Skeletal muscle tissue (tissue), 4 donors: ENCODE measurements around the gene CDH20. TPM values are rescaled to one million over a fixed set of nuclear protein-coding genes. Genes with fewer than 3 reads are reported as not detected.

Experiments
- H3K27ac ChIP-seq: one replicate; pipeline ENCODE4 v1.7.0; 2013; ENCODE audit warnings: mild to moderate bottlenecking, low read depth, low read length, inconsistent platforms
- H3K27me3 ChIP-seq, 3 donors: one replicate each; pipeline ENCODE4 v1.7.0; 2013; ENCODE audit warnings: low read length in 3 of 3; ENCODE audit not compliant: control insufficient read depth in 3 of 3, insufficient read depth in 3 of 3
- H3K36me3 ChIP-seq, 3 donors: one replicate each; pipeline ENCODE4 v1.7.0; 2013; ENCODE audit warnings: low read length in 3 of 3; ENCODE audit not compliant: control insufficient read depth in 3 of 3, insufficient read depth in 3 of 3
- H3K4me1 ChIP-seq, 3 donors: one replicate each; pipeline ENCODE4 v1.7.0; 2013; ENCODE audit warnings: low read length in 3 of 3, mild to moderate bottlenecking in 3 of 3; ENCODE audit not compliant: control insufficient read depth in 3 of 3, insufficient read depth in 3 of 3
- H3K4me3 ChIP-seq, 3 donors: one replicate each; pipeline ENCODE4 v1.7.0; 2013; ENCODE audit warnings: low read length in 3 of 3
- H3K9ac ChIP-seq, 3 donors: one replicate each; pipeline ENCODE4 v1.7.0; 2013; ENCODE audit warnings: low read length in 3 of 3, mild to moderate bottlenecking in 3 of 3, moderate library complexity in 2 of 3, low read depth in 1 of 3
- H3K9me3 ChIP-seq, 3 donors: one replicate each; pipeline ENCODE4 v1.7.0; 2013; ENCODE audit warnings: low read length in 3 of 3; ENCODE audit not compliant: control insufficient read depth in 3 of 3
- total RNA-seq: library from RNA; depleted of rRNA; stranded (reverse); fragments of >200 nt; gene quantifications from one replicate; pipeline ENCODE4 v1.2.3, GENCODE V29; 2014
- donor health status: Osteomylitis.

Gene CDH20
- total RNA-seq, 1 donor from 2014 or later: 1.0 TPM

DNA sequence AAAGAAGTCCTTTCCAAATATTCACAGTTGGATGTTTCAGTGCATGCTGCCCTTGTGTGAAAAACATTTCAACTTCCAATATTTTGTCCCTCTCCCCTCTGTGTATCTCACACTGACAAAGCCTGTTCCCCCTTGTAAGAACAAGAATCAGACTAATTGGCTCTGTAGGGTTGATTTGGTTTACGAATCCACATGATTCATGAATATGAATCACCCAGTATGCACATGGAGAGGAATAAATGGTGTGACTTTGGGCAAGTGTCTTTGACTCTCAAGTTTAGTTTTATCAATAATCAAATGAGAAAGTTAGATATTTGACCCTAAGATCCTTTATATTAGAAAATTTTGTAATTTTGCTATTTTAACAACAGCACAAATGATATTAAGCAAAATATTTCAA lies 9.3 kb upstream of the CDH20 start:
- no peak overlapping the region for H3K27ac ChIP-seq
- H3K27me3 ChIP-seq: no peaks in the 10 kb centered on the region
- no peaks in the 10 kb centered on the region for H3K9me3 ChIP-seq
- H3K4me3 ChIP-seq: no peak overlapping the region
- H3K36me3 ChIP-seq: no peaks in the 10 kb centered on the region
- H3K4me1 ChIP-seq: no peaks in the 10 kb centered on the region
- no peak overlapping the region for H3K9ac ChIP-seq

DNA sequence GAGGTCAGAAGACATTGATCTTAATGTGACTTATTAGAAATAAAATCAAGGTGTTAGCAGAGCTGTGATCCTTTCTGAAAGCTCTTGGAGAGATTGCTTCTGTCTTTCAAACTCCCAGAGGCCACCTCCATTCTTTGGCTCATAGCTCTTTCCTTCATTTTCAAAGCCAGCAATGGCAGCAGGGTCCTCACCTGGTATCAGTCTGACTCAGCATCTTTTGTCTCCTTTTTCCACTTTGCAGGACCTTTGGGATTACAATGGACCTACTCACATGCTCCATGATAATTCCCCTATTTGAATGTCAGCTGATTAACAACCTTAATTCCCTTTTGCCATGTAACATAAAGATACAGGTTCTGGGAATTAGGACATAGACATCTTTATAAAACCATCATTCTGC lies 6.8 kb upstream of the CDH20 start:
- Histone ChIP-seq H3K4me1 (no peaks in the 10 kb centered on the region), H3K9me3 (no peaks in the 10 kb centered on the region), H3K9ac (no peak overlapping the region)

DNA sequence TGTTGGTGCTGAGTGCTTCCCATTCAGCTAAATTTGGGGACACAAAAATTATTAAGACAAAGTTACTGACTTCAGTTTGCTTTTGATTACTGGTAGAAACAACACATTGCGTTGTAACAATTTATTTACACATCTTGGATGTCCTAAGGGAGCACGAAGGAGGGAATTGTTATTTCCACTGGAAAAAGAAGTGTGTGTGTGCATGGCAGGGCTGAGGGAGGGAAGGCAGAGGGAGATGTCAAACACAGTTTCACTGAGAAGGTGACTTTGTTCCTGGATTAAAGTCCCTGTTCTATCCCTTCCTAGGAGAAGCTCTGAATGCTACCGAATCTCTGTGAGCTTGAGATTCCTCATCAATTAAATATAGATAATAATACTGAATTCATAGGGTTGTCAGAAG lies 3.8 kb upstream of the CDH20 start:
- Histone ChIP-seq H3K9ac (no peak overlapping the region), H3K27me3 (peaks cover 1 to 11% (median 8%) of the 10 kb centered on the region in 3 donors), H3K9me3 (no peaks in the 10 kb centered on the region), H3K4me1 (peaks cover 0 to 4% (median 3%) of the 10 kb centered on the region in 3 donors), H3K4me3 (no peak overlapping the region), H3K36me3 (no peaks in the 10 kb centered on the region), H3K27ac (no peak overlapping the region)

More for the DNA sequence above, 6.8 kb upstream of the CDH20 start:
- no peak overlapping the region for H3K27ac ChIP-seq
- no peaks in the 10 kb centered on the region for H3K27me3 ChIP-seq
- no peak overlapping the region for H3K4me3 ChIP-seq
- H3K36me3 ChIP-seq: no peaks in the 10 kb centered on the region

DNA sequence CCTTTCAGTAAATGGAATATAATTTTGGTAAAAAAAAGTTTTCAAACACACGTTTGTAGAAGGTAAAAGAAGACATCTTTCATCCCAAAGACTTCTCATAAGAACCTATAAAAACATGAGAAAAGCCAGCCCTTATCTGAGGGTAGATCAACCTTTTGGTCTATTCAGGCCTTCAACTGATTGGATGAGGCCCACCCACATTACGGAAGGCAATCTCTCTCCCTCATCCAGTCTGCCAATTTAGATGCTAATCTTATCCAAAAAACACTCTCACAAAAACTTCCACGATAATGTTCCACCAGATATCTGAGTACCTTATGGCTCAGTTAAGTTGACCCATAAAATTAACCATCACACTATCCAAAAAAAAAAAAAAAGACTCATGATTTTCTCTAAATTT lies 2.2 kb upstream of the CDH20 start:
- H3K9ac ChIP-seq: no peak overlapping the region
- H3K27me3 ChIP-seq: peaks cover 3 to 23% (median 15%) of the 10 kb centered on the region in 3 donors
- H3K4me1 ChIP-seq: peaks cover 0 to 4% (median 3%) of the 10 kb centered on the region in 3 donors
- no peak overlapping the region for H3K27ac ChIP-seq
- H3K4me3 ChIP-seq: no peak overlapping the region
- H3K36me3 ChIP-seq: no peaks in the 10 kb centered on the region
- H3K9me3 ChIP-seq: no peaks in the 10 kb centered on the region

DNA sequence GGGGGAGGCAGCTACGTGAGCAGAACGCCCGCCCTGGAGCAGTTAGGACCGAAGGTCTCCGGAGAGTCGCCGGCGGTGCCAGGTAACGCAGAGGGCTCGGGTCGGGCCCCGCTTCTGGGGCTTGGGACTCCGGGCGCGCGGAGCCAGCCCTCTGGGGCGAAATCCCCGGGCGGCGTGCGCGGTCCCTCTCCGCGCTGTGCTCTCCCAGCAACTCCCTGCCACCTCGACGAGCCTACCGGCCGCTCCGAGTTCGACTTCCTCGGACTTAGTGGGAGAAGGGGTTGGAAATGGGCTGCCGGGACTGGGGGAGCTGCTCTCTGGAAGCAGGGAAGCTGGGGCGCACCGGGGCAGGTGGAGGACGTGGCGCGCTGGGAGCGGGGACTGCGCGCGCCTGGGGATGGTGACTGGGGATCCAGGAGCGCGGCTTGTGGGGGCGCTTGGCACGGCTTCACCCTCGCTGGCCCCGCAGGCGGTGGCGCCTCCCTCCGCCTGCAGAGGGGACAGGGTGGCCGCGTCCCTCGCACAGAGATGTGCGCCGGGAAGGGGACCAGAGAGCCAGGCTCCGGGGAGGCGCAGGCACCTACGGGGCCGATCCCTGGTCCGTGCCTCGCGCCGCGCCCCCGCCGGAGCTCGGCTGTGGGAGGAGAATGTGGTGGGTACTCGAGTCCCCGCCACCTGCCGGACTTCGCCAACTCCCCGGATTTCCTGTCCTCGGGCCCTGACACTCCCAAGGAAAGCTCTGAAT lies 688 bp downstream of the CDH20 start:
- Histone ChIP-seq H3K4me3 (no peak overlapping the region), H3K36me3 (no peaks in the 10 kb centered on the region), H3K9ac (no peak overlapping the region), H3K27ac (no peak overlapping the region), H3K27me3 (peaks cover 3 to 24% (median 15%) of the 10 kb centered on the region in 3 donors), H3K4me1 (peaks cover 0 to 4% (median 3%) of the 10 kb centered on the region in 3 donors), H3K9me3 (no peaks in the 10 kb centered on the region)

DNA sequence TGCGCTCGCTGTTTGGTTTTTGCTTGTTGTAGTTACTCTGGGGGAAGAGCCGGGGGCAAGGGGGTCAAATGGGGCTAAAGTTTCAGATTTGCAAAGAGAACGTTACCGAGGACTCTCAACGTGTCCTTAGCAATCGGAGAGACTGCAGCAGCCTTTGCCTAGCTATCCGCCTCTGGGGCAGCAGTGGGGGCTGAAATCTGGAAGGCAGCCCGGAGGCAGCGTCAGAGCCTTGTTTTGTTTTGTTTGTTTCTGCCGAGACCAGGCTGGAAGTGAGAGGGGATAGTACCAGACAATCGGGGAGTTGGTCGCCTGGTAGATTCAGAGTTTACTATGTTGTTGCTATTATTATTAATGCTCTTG lies 1.2 kb downstream of the CDH20 start:
- Histone ChIP-seq H3K36me3 (no peaks in the 10 kb centered on the region), H3K27me3 (peaks cover 3 to 24% (median 15%) of the 10 kb centered on the region in 3 donors), H3K9ac (no peak overlapping the region), H3K9me3 (no peaks in the 10 kb centered on the region), H3K27ac (no peak overlapping the region), H3K4me3 (no peak overlapping the region), H3K4me1 (peaks cover 0 to 4% (median 3%) of the 10 kb centered on the region in 3 donors)

DNA sequence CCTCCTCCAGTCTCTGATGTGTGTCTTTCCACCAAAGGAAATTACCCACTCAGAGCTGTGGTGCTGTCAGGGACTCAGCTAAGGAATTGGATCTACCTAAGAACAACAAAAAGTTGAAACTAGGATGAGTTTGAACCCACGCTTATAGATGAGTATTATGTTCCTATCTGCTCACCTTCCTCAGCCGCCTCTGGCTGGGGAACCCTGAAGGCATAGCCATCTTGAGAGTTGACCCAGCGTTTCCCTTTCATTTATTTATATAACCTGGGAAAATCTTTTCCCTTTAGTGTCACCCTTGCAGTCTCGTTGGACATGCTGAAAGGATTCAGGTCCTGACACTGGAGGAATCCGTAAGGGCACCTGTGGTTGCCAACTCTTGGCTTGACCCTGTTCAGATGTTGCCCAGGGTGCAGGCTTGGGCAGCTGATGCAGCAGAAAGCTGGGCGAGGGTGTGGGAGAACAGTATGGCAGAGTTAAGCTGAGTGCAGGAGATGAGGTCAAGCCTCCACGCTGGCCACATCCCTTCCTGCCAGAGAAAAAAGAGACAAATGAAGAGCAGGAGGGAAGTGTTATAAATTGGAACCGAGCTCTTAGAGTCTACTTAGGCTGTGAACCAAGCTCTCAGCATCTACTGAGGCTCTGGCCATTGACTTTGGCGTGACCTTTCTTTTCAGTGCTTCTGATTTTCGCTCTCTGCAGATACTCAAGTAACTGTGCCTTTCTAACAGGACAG lies 1.9 kb downstream of the CDH20 start:
- Histone ChIP-seq H3K27ac (no peak overlapping the region), H3K4me3 (no peak overlapping the region), H3K9ac (no peak overlapping the region), H3K9me3 (no peaks in the 10 kb centered on the region), H3K4me1 (peaks cover 0 to 4% (median 3%) of the 10 kb centered on the region in 3 donors), H3K27me3 (peaks cover 3 to 24% (median 15%) of the 10 kb centered on the region in 3 donors), H3K36me3 (no peaks in the 10 kb centered on the region)

DNA sequence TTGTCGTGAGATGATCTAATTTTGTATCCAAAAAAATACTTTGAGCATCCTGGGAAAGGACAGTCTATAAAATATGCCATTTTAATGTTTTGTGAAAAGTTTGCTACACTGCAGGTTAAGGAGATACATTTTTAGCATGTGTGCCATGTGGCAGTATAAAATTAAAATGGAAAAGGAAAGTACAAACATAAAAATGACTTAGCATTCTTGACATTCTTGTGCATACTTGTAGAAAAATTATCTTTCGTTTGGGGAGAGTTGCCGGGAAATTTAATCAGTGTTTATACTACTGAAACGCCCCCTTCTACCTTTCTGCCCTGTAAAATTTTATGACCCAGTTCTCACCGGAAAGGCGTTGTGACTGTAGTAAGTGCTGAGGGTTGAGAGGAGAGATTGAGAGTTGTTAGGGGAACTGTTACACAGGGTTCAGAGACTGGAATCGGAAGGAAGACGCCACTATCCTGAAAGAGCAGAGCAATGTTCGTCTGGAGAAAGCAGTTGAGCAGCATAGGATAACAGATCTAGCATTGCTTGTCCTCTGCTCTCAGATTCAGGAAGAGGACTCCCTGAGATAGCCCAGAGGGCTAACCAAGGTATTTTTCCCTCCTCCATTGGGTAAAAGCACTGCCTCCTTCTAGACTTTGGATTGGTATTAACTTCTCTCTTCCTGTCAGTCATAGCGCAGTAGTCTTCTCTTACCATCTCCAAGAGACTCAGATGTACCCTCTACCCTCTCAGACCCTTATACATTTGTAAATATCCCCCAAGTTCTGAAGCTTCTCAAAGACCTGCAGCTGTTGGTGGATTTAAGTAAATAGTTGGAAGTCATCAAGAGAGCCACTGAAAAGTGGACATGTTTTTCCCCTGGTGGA lies 2.7 kb downstream of the CDH20 start:
- no peak overlapping the region for H3K27ac ChIP-seq
- no peaks in the 10 kb centered on the region for H3K36me3 ChIP-seq
- H3K4me3 ChIP-seq: no peak overlapping the region

DNA sequence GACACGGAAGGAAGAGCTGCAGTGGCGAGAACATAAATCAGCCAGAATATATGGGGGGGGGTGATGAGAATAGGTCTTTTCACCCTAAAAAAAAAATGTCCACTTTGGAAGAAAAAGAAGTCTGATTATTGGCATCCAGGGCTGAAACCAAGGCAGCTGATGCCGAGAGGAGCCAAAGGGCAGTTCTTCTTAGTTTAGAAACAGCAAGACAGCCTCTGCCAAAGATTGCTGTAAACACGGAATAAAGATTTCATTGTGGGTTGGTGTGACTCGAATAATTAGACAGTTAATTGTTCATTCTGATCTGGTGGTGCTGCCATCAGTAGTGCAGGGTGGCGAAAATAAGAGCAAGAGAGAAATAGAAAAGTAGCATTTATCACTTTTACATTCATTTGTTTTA lies 3.5 kb downstream of the CDH20 start:
- H3K27ac ChIP-seq: no peak overlapping the region
- H3K4me1 ChIP-seq: peaks cover 0 to 4% (median 3%) of the 10 kb centered on the region in 3 donors
- no peak overlapping the region for H3K4me3 ChIP-seq
- no peaks in the 10 kb centered on the region for H3K36me3 ChIP-seq
- peaks cover 3 to 24% (median 15%) of the 10 kb centered on the region in 3 donors for H3K27me3 ChIP-seq
- no peak overlapping the region for H3K9ac ChIP-seq
- H3K9me3 ChIP-seq: no peaks in the 10 kb centered on the region

More for the DNA sequence above, 2.7 kb downstream of the CDH20 start:
- Histone ChIP-seq H3K9ac (no peak overlapping the region), H3K27me3 (peaks cover 3 to 24% (median 15%) of the 10 kb centered on the region in 3 donors), H3K9me3 (no peaks in the 10 kb centered on the region), H3K4me1 (peaks cover 0 to 4% (median 3%) of the 10 kb centered on the region in 3 donors)
